ENCODE measurements around the gene UMOD.

GRCh38 chr16:20352615-20353014 lies at the start of gene UMOD:
- TF ChIP-seq, protein P1, sequence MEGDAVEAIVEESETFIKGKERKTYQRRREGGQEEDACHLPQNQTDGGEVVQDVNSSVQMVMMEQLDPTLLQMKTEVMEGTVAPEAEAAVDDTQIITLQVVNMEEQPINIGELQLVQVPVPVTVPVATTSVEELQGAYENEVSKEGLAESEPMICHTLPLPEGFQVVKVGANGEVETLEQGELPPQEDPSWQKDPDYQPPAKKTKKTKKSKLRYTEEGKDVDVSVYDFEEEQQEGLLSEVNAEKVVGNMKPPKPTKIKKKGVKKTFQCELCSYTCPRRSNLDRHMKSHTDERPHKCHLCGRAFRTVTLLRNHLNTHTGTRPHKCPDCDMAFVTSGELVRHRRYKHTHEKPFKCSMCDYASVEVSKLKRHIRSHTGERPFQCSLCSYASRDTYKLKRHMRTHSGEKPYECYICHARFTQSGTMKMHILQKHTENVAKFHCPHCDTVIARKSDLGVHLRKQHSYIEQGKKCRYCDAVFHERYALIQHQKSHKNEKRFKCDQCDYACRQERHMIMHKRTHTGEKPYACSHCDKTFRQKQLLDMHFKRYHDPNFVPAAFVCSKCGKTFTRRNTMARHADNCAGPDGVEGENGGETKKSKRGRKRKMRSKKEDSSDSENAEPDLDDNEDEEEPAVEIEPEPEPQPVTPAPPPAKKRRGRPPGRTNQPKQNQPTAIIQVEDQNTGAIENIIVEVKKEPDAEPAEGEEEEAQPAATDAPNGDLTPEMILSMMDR (IDR thresholded peaks at IDR 0.05) = no peak
- TF ChIP-seq EP300 (IDR thresholded peaks at IDR 0.05) (no peak), POLR2A (IDR thresholded peaks at IDR 0.05) (no peak), POLR2AphosphoS5 (IDR thresholded peaks at IDR 0.05) (no peak)
